ENCODE measurements around the gene FLAD1. TPM values are rescaled to one million over a fixed set of nuclear protein-coding genes. Genes with fewer than 3 reads are reported as not detected.

The FLAD1 gene
- total RNA-seq, 4 donors from 2014 or later, result 29.7 to 50.3 (median 46.3) TPM

- Histone ChIP-seq H3K36me3 (peaks cover 0 to 33% (median 0%) of the 10 kb centered on the region in 3 donors), H3K4me3 (no peak overlapping the region), H3K4me1 (peaks cover 0 to 17% (median 0%) of the 10 kb centered on the region in 4 donors), H3K9me3 (no peaks in the 10 kb centered on the region), H3K27ac (no peak overlapping the region), H3K27me3 (no peaks in the 10 kb centered on the region)
- TF ChIP-seq CTCF (IDR thresholded peaks at IDR 0.05) (no peak), POLR2A (IDR thresholded peaks at IDR 0.05) (no peak)
- peak in 1 of 3 donors; percentile 31 for DNase-seq
These were observed 7.1 kb downstream of the FLAD1 start for GRCh38 chr1:154990276-154990675.

- peaks cover 0 to 17% (median 0%) of the 10 kb centered on the region in 4 donors for H3K4me1 ChIP-seq
- DNase-seq, result peak in 1 of 3 donors; percentile 49
These were observed 9.8 kb downstream of the FLAD1 start for GRCh38 chr1:154992721-154993571.

GRCh38 chr1:154993572-154994268 lies 10.6 kb downstream of the FLAD1 start, which contains the start of gene LENEP:
TSS of gene LENEP (plus strand) at chr1:154993586. CDS start at chr1:154993608, 22 bp downstream.
- TF ChIP-seq POLR2A (IDR thresholded peaks at IDR 0.05), result no peak
- no peak for TF ChIP-seq CTCF (IDR thresholded peaks at IDR 0.05)
- DNase-seq, result peak in 1 of 3 donors; percentile 34
- Histone ChIP-seq H3K4me3 (no peak within 1 kb of the TSS), H3K36me3 (peaks cover 0 to 19% (median 0%) of the 10 kb centered on the region in 3 donors), H3K4me1 (peaks cover 0 to 10% (median 0%) of the 10 kb centered on the region in 4 donors), H3K9me3 (no peaks in the 10 kb centered on the region), H3K27me3 (no peaks in the 10 kb centered on the region), H3K27ac (no peak within 1 kb of the TSS)

More at GRCh38 chr1:154992721-154993571, 9.8 kb downstream of the FLAD1 start:
- no peak overlapping the region for H3K27ac ChIP-seq
- no peak overlapping the region for H3K4me3 ChIP-seq
- H3K36me3 ChIP-seq, result peaks cover 0 to 27% (median 0%) of the 10 kb centered on the region in 3 donors
- no peaks in the 10 kb centered on the region for H3K27me3 ChIP-seq
- TF ChIP-seq CTCF (IDR thresholded peaks at IDR 0.05) (no peak), POLR2A (IDR thresholded peaks at IDR 0.05) (no peak)
- H3K9me3 ChIP-seq, result no peaks in the 10 kb centered on the region

GRCh38 chr1:154994269-154994587 lies 11.1 kb downstream of the FLAD1 start:
- H3K27me3 ChIP-seq, result no peaks in the 10 kb centered on the region
- H3K27ac ChIP-seq, result no peak overlapping the region
- no peak for DNase-seq
- H3K9me3 ChIP-seq, result no peaks in the 10 kb centered on the region
- H3K4me1 ChIP-seq, result peaks cover 0 to 10% (median under 1%) of the 10 kb centered on the region in 4 donors
- peaks cover 0 to 19% (median 0%) of the 10 kb centered on the region in 3 donors for H3K36me3 ChIP-seq
- no peak overlapping the region for H3K4me3 ChIP-seq
- TF ChIP-seq POLR2A (IDR thresholded peaks at IDR 0.05) (no peak), CTCF (IDR thresholded peaks at IDR 0.05) (no peak)

- DNase-seq, result peak in 1 of 3 donors; percentile 37
- no peak for TF ChIP-seq POLR2A (IDR thresholded peaks at IDR 0.05)
- TF ChIP-seq CTCF (IDR thresholded peaks at IDR 0.05), result no peak
- Histone ChIP-seq H3K36me3 (peaks cover 0 to 19% (median 0%) of the 10 kb centered on the region in 3 donors), H3K9me3 (no peaks in the 10 kb centered on the region), H3K27ac (no peak overlapping the region), H3K27me3 (no peaks in the 10 kb centered on the region), H3K4me1 (peaks cover 0 to 10% (median 2%) of the 10 kb centered on the region in 4 donors), H3K4me3 (no peak overlapping the region)
These were observed 11.4 kb downstream of the FLAD1 start for GRCh38 chr1:154994591-154994990.
